A549 (cell line): Measurements from ENCODE around the gene SLCO6A1.

Source experiments
- BCL3 ChIP-seq: fragments of >200 bp; sonication (Bioruptor Twin); formaldehyde crosslinking; IDR thresholded peaks from 3 replicates; pipeline ENCODE4 v1.6.1; 2016
- CTCF ChIP-seq: fragments of >200 bp; sonication (Bioruptor Twin); formaldehyde crosslinking; IDR thresholded peaks from 3 replicates; pipeline ENCODE4 v1.5.1; 2016
- RARB ChIP-seq: fragments of 250-450 bp; sonication (Bioruptor Pico); IDR thresholded peaks from 2 replicates; pipeline ENCODE4 v1.8.0; 2021; ENCODE audit warnings: mild to moderate bottlenecking, moderate library complexity

GRCh38 chr5:102481054-102481715 is 17.6 kb downstream of the SLCO6A1 start:
- TF ChIP-seq BCL3 (no peak), CTCF (no peak), RARB (CRISPR knock-in tag) (no peak)
